ENCODE measurements around the gene CHRNB1.

The CHRNB1 gene

GRCh38 chr17:7484067-7484918 lies 39.4 kb downstream of the CHRNB1 start, which contains the start of gene POLR2A:
POLR2A (plus strand) TSS chr17:7484366.
- DNase-seq (ENCODE audit: low spot score), result peak; percentile 100

GRCh38 chr17:7484919-7485377 lies 40.1 kb downstream of the CHRNB1 start:
- no peak for DNase-seq (ENCODE audit: low spot score)

- no peak for DNase-seq (ENCODE audit: low spot score)
These were observed 41.3 kb downstream of the CHRNB1 start for GRCh38 chr17:7486181-7486580.

DNA sequence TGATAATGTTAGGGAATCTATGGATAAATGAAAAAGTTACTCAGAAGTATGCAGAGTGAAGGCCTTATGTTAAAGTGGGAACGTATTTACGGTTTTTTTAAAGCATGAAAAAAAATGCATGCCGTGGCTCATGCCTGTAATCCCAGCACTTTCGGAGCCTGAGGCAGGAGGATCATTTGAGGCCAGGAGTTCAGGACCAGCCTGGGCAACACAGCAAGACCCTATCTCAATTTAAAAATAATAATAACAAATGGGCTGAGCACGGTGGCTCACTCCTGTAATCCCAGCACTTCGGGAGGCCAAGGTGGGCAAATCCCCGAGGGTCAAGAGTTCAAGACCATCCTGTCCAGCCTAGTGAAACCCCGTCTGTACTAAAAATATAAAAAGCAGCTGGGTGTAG lies 45.3 kb downstream of the CHRNB1 start:
- no peak for DNase-seq (ENCODE audit: low spot score)

DNA sequence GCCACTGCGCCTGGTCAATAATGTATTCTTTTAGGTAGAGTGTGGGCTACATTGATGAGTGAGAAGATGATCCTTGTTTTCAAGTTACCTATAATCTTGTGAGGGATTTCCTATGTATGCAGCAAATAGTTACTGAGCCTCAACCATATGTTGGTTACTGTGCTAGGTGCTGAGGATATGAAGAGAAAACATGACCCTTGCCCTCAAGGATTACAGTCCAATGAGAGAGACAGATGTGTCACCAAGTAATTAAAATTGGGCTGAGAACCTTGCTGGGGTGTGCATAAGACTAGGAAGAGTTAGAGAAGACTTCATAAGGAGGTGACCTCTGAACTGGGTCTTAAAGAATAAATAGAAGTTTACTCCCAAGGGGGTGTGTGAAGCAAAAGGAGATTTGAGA lies 46.7 kb downstream of the CHRNB1 start:
- no peak for DNase-seq (ENCODE audit: low spot score)

GRCh38 chr17:7493941-7494340 lies 49.1 kb downstream of the CHRNB1 start:
- no peak for DNase-seq (ENCODE audit: low spot score)

GRCh38 chr17:7495906-7496434 lies 51.1 kb downstream of the CHRNB1 start:
- DNase-seq (ENCODE audit: low spot score), result no peak

DNA sequence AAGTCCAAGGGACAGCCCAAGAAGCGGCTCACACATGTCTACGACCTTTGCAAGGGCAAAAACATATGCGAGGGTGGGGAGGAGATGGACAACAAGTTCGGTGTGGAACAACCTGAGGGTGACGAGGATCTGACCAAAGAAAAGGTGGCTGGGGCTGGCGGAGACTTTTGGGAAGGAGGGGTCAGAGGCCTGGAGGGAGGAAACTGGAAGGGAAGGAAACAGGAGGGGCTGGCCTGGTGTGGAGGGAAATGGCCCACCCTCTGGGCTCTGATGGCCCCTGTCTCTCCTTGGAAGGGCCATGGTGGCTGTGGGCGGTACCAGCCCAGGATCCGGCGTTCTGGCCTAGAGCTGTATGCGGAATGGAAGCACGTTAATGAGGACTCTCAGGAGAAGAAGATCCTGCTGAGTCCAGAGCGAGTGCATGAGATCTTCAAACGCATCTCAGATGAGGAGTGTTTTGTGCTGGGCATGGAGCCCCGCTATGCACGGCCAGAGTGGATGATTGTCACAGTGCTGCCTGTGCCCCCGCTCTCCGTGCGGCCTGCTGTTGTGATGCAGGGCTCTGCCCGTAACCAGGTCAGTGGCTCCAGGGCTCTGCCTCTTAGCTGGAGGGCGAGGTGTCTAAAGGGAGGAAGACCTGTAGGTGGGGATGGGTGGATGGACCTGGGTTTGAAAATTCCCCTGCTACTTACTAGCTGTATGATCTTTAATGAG lies 51.8 kb downstream of the CHRNB1 start:
- DNase-seq (ENCODE audit: low spot score), result no peak

DNA sequence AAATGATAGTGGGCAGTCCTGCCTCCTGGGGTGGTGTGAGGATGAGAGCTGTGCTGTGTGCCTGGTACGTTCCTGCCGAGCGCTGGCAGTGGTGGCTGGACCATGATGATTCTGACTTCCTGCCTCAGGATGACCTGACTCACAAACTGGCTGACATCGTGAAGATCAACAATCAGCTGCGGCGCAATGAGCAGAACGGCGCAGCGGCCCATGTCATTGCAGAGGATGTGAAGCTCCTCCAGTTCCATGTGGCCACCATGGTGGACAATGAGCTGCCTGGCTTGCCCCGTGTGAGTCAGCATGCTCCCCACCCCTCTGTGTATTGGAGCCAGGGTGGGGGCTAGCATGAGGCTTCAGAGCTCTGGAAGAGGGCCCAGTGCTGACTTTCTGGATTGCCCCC lies 52.4 kb downstream of the CHRNB1 start:
- no peak for DNase-seq (ENCODE audit: low spot score)

DNA sequence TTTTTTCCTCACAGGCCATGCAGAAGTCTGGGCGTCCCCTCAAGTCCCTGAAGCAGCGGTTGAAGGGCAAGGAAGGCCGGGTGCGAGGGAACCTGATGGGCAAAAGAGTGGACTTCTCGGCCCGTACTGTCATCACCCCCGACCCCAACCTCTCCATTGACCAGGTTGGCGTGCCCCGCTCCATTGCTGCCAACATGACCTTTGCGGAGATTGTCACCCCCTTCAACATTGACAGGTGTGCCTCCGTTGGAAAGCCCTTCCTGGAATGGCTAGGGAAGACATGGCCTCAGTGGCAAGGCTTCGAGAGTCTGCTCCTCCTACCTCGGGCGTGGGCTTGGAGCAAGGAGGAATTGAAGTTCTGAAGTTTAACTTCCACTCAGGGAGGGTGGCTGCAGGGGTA lies 52.8 kb downstream of the CHRNB1 start:
- no peak for DNase-seq (ENCODE audit: low spot score)

DNA sequence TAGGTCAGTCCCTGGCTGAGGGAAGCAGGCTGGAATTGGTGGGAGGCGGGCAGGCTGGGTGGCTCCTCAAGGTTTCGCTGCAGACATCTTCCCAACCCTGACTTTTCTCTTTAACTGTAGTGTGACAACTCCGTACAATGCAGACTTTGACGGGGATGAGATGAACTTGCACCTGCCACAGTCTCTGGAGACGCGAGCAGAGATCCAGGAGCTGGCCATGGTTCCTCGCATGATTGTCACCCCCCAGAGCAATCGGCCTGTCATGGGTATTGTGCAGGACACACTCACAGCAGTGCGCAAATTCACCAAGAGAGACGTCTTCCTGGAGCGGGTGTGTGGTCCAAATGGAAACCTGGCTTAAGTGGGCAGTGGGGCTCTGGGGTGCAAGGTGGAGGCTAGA lies 54.3 kb downstream of the CHRNB1 start:
- no peak for DNase-seq (ENCODE audit: low spot score)

DNA sequence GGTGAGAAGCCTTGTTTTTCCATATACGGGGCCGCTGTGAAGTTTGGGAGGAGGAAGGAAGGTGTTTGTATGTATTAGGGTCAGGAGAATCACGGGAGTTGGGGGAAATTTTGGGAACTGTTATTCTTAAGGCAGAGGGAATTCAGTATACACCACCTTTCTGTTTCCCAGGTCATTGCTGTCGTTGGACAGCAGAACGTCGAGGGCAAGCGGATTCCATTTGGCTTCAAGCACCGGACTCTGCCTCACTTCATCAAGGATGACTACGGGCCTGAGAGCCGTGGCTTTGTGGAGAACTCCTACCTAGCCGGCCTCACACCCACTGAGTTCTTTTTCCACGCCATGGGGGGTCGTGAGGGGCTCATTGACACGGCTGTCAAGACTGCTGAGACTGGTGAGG lies 56.9 kb downstream of the CHRNB1 start:
- no peak for DNase-seq (ENCODE audit: low spot score)

- no peak for DNase-seq (ENCODE audit: low spot score)
These were observed 57.4 kb downstream of the CHRNB1 start for GRCh38 chr17:7502171-7502847.

- DNase-seq (ENCODE audit: low spot score), result no peak
These were observed 58.1 kb downstream of the CHRNB1 start for GRCh38 chr17:7502987-7503386.

DNA sequence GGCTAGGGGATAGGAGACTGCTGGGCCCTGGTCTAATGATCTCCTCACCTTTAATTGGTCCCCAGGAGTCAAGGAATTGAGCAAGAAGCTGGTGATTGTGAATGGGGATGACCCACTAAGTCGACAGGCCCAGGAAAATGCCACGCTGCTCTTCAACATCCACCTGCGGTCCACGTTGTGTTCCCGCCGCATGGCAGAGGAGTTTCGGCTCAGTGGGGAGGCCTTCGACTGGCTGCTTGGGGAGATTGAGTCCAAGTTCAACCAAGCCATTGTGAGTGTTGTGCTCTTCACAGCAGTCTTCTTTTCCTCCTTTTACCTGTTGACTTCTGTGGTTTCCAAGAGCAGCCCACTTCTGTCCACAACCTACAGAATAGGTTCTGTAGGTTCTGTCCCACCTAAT lies 58.7 kb downstream of the CHRNB1 start:
- no peak for DNase-seq (ENCODE audit: low spot score)
